BJ (cell line): Measurements from ENCODE around the gene RGS11. TPM values are rescaled to one million over a fixed set of nuclear protein-coding genes. Genes with fewer than 3 reads are reported as not detected.

Experiments
- CTCF ChIA-PET: fragments of 350-600 bp; formaldehyde crosslinking; extraction: SDS; loops from one replicate; lab custom pipeline; 2021; ENCODE audit warnings: antibody characterized with exemption, inconsistent platforms; lab: Yijun Ruan, JAX
- POLR2A ChIA-PET: fragments of 300-600 bp; sonication (Branson Sonifier 250); formaldehyde crosslinking; extraction: SDS; loops from one replicate; lab custom pipeline; 2021; ENCODE audit warnings: antibody characterized with exemption; lab: Charles Lee
- DNase-seq: peaks from one replicate; pipeline ENCODE4 v3.0.0-alpha.2; 2011; ENCODE audit warnings: low read depth
- H3K27me3 ChIP-seq: 2 replicates; pipeline ENCODE4 v1.6.0; 2011; ENCODE audit warnings: low read length; ENCODE audit not compliant: control insufficient read depth, insufficient read depth
- H3K36me3 ChIP-seq: 2 replicates; pipeline ENCODE4 v1.5.1; 2011; ENCODE audit warnings: low read length; ENCODE audit not compliant: control insufficient read depth, insufficient read depth
- H3K4me3 ChIP-seq: 2 replicates; pipeline ENCODE4 v1.5.1; 2011; ENCODE audit warnings: low read depth, mild to moderate bottlenecking, control low read depth, low read length
- CTCF ChIP-seq: IDR thresholded peaks from 2 replicates; pipeline ENCODE4 v1.5.1; 2011; ENCODE audit warnings: low read depth, mild to moderate bottlenecking, control low read depth, inconsistent platforms, low read length, moderate library complexity; ENCODE audit not compliant: insufficient read depth
- polyA plus RNA-seq: library from polyadenylated mRNA; depleted of rRNA; stranded (reverse); fragments of >200 nt; gene quantifications from 2 replicates; pipeline ENCODE4 v1.2.3, GENCODE V29; 2011

The RGS11 gene
- polyA plus RNA-seq, 1 experiment, result 2.2 TPM

DNA sequence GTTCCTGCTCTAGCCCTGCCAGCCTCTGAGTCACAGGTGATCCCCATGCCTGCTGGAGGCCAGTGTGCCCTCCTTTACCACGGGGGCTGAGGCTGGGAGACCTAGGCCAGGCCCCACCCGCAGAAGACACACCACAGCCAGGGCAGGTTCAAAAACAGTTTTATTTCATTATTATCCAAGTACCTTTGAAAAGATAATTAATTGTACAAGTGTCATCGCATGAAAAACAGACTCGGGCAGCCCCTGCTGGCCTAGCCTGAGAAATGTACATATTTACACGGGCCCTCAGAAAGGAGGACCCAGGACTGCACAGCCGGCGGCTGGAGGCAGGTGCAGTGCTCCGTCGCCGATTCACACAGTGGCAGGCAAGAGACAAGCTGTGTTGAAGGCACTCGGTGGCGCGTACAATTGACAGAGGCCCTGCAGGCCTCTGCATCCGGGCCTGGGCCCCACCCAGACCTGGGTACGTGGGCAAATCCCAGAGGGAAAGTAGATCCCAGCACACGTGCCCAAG lies 11.6 kb upstream of the RGS11 start:
- no peak for DNase-seq

GRCh38 chr16:286491-287297 lies 10.9 kb upstream of the RGS11 start:
- ChIA-PET CTCF (no interaction called here), POLR2A (no interaction called here)
- Histone ChIP-seq H3K27me3 (no peaks in the 10 kb centered on the region), H3K36me3 (peaks cover 11% of the 10 kb centered on the region), H3K4me3 (no peak overlapping the region)
- DNase-seq, result no peak
- TF ChIP-seq CTCF, result no peak

More for the DNA sequence above, 11.6 kb upstream of the RGS11 start:
- Histone ChIP-seq H3K27me3 (no peaks in the 10 kb centered on the region), H3K4me3 (no peak overlapping the region), H3K36me3 (peaks cover 11% of the 10 kb centered on the region)
- CTCF ChIA-PET, result no interaction called here
- POLR2A ChIA-PET, result no interaction called here
- no peak for TF ChIP-seq CTCF

GRCh38 chr16:285146-286055 lies 9.7 kb upstream of the RGS11 start:
- POLR2A ChIA-PET, result no interaction called here
- no peak for TF ChIP-seq CTCF
- DNase-seq, result no peak
- peaks cover 6% of the 10 kb centered on the region for H3K36me3 ChIP-seq
- H3K27me3 ChIP-seq, result no peaks in the 10 kb centered on the region
- H3K4me3 ChIP-seq, result no peak overlapping the region
- CTCF ChIA-PET, result no interaction called here

- Histone ChIP-seq H3K36me3 (peaks cover 4% of the 10 kb centered on the region), H3K4me3 (no peak overlapping the region), H3K27me3 (no peaks in the 10 kb centered on the region)
- ChIA-PET CTCF (no interaction called here), POLR2A (no interaction called here)
- DNase-seq, result no peak
- no peak for TF ChIP-seq CTCF
Measured at GRCh38 chr16:284204-285120, 8.7 kb upstream of the RGS11 start.
